ENCODE results near the gene SIRT2. TPM values are rescaled to one million over a fixed set of nuclear protein-coding genes. Genes with fewer than 3 reads are reported as not detected.

The SIRT2 gene
- total and polyA plus RNA-seq, 2 of the 13 experiments (the other 11 are each of a cell fraction or from before 2014, with no cell fraction given): 22.3 to 26.1 TPM

DNA sequence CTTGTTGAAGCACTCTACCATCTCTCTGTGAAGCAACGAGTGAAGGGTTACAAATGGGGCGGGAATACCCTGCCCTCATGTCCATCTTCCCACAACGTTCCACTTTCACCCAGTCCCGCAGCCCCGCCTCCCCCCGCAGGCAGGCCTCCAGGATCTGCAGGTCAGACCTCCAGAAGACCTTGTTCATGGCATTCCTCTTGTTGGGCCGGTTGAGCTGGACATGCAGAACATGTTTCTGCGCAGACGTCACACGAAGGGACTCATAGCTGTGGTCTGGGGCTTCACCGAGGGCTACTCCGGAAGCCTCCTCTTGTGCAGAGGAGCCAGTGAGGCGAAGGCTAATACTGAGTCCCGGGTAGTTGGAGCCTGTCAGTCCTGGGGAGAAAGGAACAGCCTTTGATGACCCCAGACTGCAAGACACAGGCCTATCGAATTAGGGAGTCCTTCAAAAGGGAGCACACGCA, 68.2 kb downstream of the SIRT2 start (continued):
- no peak; the same call in 1 of the 2 replicates for TF ChIP-seq ZNF33B (CRISPR knock-in tag; IDR thresholded peaks at IDR 0.05)
- no peak for TF ChIP-seq ZFAT (CRISPR knock-in tag; conservative IDR thresholded peaks at IDR 0.05)
- TF ChIP-seq, protein P1, sequence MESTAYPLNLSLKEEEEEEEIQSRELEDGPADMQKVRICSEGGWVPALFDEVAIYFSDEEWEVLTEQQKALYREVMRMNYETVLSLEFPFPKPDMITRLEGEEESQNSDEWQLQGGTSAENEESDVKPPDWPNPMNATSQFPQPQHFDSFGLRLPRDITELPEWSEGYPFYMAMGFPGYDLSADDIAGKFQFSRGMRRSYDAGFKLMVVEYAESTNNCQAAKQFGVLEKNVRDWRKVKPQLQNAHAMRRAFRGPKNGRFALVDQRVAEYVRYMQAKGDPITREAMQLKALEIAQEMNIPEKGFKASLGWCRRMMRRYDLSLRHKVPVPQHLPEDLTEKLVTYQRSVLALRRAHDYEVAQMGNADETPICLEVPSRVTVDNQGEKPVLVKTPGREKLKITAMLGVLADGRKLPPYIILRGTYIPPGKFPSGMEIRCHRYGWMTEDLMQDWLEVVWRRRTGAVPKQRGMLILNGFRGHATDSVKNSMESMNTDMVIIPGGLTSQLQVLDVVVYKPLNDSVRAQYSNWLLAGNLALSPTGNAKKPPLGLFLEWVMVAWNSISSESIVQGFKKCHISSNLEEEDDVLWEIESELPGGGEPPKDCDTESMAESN (CRISPR knock-in tag; conservative IDR thresholded peaks at IDR 0.05): no peak
- no peak; the same call in 1 of the 2 replicates for TF ChIP-seq FOSL1 (CRISPR knock-in tag; IDR thresholded peaks at IDR 0.05; ENCODE audit: borderline replicate concordance)
- no peak for TF ChIP-seq HNRNPK (IDR thresholded peaks at IDR 0.05; ENCODE audit: low read depth, low read length, poor library complexity, severe bottlenecking)
- no peak for TF ChIP-seq PCBP2 (optimal IDR thresholded peaks at IDR 0.05; ENCODE audit: low read depth, low read length, poor library complexity, severe bottlenecking)
- TF ChIP-seq CEBPB (IDR thresholded peaks at IDR 0.05; ENCODE audit: borderline replicate concordance, low read depth, low read length): no peak; the same call in 1 of the 2 replicates
- TF ChIP-seq, protein P2, sequence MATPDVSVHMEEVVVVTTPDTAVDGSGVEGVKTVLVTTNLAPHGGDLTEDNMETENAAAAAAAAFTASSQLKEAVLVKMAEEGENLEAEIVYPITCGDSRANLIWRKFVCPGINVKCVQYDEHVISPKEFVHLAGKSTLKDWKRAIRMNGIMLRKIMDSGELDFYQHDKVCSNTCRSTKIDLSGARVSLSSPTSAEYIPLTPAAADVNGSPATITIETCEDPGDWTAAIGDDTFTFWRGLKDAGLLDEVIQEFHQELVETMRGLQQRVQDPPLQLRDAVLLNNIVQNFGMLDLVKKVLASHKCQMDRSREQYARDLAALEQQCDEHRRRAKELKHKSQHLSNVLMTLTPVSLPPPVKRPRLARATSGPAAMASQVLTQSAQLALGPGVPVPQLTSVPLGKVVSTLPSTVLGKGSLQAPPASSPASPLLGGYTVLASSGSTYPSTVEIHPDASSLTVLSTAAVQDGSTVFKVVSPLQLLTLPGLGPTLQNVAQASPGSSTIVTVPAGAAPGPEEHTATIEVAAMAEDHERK (CRISPR knock-in tag; IDR thresholded peaks at IDR 0.05; ENCODE audit: low read depth): no peak
- no peak for TF ChIP-seq PTBP1 (IDR thresholded peaks at IDR 0.05; ENCODE audit: low read depth, low read length, poor library complexity, severe bottlenecking)
- TF ChIP-seq TCF7L2 (IDR thresholded peaks at IDR 0.05; ENCODE audit: low read depth, low read length): no peak
- TF ChIP-seq ZNF547 (CRISPR knock-in tag; IDR thresholded peaks at IDR 0.05): no peak
- TF ChIP-seq, protein P3, sequence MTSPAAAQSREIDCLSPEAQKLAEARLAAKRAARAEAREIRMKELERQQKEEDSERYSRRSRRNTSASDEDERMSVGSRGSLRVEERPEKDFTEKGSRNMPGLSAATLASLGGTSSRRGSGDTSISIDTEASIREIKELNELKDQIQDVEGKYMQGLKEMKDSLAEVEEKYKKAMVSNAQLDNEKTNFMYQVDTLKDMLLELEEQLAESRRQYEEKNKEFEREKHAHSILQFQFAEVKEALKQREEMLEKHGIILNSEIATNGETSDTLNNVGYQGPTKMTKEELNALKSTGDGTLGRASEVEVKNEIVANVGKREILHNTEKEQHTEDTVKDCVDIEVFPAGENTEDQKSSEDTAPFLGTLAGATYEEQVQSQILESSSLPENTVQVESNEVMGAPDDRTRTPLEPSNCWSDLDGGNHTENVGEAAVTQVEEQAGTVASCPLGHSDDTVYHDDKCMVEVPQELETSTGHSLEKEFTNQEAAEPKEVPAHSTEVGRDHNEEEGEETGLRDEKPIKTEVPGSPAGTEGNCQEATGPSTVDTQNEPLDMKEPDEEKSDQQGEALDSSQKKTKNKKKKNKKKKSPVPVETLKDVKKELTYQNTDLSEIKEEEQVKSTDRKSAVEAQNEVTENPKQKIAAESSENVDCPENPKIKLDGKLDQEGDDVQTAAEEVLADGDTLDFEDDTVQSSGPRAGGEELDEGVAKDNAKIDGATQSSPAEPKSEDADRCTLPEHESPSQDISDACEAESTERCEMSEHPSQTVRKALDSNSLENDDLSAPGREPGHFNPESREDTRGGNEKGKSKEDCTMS (CRISPR knock-in tag; conservative IDR thresholded peaks at IDR 0.05): no peak
- TF ChIP-seq CREB3 (CRISPR knock-in tag; IDR thresholded peaks at IDR 0.05): no peak
- no peak for TF ChIP-seq SYNCRIP (IDR thresholded peaks at IDR 0.05; ENCODE audit: insufficient read depth, low read depth, low read length)
- 0 out of 2 replicates have a peak, but pooled peaks have one; percentile 42 for TF ChIP-seq ZNF678 (CRISPR knock-in tag; IDR thresholded peaks at IDR 0.05)
- no peak for TF ChIP-seq SKIL (CRISPR knock-in tag; IDR thresholded peaks at IDR 0.05; ENCODE audit: borderline replicate concordance)
- TF ChIP-seq ZFP62 (CRISPR knock-in tag; IDR thresholded peaks at IDR 0.05): no peak
- TF ChIP-seq ZNF205 (CRISPR knock-in tag; IDR thresholded peaks at IDR 0.05): no peak
- TF ChIP-seq, protein P4, sequence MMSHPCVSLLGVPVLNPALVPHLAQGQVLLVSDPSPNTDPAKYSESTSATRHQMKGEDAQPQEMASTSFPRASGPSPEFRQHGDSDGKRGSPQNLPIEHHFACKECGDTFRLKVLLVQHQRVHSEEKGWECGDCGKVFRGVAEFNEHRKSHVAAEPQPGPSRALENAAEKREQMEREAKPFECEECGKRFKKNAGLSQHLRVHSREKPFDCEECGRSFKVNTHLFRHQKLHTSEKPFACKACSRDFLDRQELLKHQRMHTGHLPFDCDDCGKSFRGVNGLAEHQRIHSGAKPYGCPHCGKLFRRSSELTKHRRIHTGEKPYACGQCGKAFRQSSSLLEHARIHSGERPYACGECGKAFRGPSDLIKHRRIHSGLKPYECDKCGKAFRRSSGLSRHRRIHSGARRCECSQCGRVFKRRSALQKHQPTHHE (CRISPR knock-in tag; IDR thresholded peaks at IDR 0.05; ENCODE audit: borderline replicate concordance): 0 out of 2 replicates have a peak, but pooled peaks have one; percentile 53

Data from HepG2 (cell line).